ENCODE data around the gene TRIAP1. TPM values are rescaled to one million over a fixed set of nuclear protein-coding genes. Genes with fewer than 3 reads are reported as not detected.

Gene TRIAP1
- total RNA-seq, 1 donor from 2014 or later, result 14.4 TPM

Other genes with a start within 250 kb of the TRIAP1 start
- gene RPLP0, start 245.3 kb downstream of the TRIAP1 start, total RNA-seq, result 2,033 TPM
- gene PXN, start 180.7 kb downstream of the TRIAP1 start, total RNA-seq, result 30.5 TPM
- under 0.01 TPM for gene RNU4-2, start 154.5 kb downstream of the TRIAP1 start, total RNA-seq
- under 0.01 TPM for gene RNU4-1, start 153.1 kb downstream of the TRIAP1 start, total RNA-seq
- 3.3 TPM for gene SIRT4, start 144.1 kb downstream of the TRIAP1 start, total RNA-seq
- not detected for gene PLA2G1B, start 118.6 kb downstream of the TRIAP1 start, total RNA-seq
- gene MSI1, start 77.2 kb downstream of the TRIAP1 start, total RNA-seq, result 0.99 TPM
- 242 TPM for gene COX6A1, start 8.3 kb downstream of the TRIAP1 start, total RNA-seq
- 18.1 TPM for gene GATC, start 60 bp upstream of the TRIAP1 start, total RNA-seq
- 105 TPM for gene SRSF9, start 23.4 kb upstream of the TRIAP1 start, total RNA-seq
- gene DYNLL1, start 49.7 kb upstream of the TRIAP1 start, total RNA-seq, result 226 TPM
- gene COQ5, start 82.8 kb upstream of the TRIAP1 start, total RNA-seq, result 30.5 TPM
- 127 TPM for gene RNF10, start 88.0 kb upstream of the TRIAP1 start, total RNA-seq
- gene POP5, start 135.0 kb upstream of the TRIAP1 start, total RNA-seq, result 15.1 TPM
- gene CABP1, start 194.2 kb upstream of the TRIAP1 start, total RNA-seq, result 1.3 TPM
- 53.9 TPM for gene MLEC, start 240.8 kb upstream of the TRIAP1 start, total RNA-seq

Measured in skin of body (tissue), 1 donor.